ENCODE data around the gene ANO6. TPM values are rescaled to one million over a fixed set of nuclear protein-coding genes. Genes with fewer than 3 reads are reported as not detected.

ANO6 gene
- total RNA-seq, 1 experiment from 2014 or later, result 46.8 TPM

DNA sequence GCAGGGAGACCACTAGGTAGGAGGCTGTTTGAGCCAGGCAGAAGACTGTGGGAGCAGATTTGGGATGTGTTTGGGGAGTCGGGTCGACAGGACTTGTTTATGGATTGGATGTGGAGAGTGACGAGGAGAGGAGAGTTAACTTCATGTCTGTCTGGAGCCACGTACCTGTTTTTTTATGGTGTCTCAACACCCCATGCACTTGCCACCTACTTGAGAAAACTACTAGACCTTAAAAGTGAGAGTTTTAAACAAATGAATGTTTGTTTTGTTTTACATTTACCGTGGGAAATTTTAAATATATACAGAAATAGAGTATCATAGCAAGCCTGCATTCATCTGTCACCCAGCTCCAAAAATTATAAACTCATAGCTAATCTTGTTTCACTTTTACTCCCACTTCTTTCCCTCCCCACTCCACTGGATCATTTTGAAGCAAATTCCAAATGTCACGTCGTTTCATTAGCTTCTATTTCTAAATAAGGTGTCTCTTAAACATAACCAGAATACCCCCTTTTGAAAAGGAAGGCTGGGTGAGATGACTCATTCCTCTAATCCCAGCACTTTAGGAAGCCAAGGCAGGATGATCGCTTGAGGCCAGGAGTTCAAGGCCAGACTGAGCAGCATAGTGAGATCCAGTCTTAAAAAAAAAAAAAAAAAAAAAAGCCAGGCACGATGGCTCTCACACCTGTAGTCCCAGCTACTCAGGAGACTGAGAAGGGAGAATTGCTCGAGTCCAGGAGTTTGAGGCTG lies 136.2 kb downstream of the ANO6 start (continued):
- TF ChIP-seq, protein P1, sequence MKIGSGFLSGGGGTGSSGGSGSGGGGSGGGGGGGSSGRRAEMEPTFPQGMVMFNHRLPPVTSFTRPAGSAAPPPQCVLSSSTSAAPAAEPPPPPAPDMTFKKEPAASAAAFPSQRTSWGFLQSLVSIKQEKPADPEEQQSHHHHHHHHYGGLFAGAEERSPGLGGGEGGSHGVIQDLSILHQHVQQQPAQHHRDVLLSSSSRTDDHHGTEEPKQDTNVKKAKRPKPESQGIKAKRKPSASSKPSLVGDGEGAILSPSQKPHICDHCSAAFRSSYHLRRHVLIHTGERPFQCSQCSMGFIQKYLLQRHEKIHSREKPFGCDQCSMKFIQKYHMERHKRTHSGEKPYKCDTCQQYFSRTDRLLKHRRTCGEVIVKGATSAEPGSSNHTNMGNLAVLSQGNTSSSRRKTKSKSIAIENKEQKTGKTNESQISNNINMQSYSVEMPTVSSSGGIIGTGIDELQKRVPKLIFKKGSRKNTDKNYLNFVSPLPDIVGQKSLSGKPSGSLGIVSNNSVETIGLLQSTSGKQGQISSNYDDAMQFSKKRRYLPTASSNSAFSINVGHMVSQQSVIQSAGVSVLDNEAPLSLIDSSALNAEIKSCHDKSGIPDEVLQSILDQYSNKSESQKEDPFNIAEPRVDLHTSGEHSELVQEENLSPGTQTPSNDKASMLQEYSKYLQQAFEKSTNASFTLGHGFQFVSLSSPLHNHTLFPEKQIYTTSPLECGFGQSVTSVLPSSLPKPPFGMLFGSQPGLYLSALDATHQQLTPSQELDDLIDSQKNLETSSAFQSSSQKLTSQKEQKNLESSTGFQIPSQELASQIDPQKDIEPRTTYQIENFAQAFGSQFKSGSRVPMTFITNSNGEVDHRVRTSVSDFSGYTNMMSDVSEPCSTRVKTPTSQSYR (CRISPR knock-in tag; IDR thresholded peaks at IDR 0.05), result no peak

DNA sequence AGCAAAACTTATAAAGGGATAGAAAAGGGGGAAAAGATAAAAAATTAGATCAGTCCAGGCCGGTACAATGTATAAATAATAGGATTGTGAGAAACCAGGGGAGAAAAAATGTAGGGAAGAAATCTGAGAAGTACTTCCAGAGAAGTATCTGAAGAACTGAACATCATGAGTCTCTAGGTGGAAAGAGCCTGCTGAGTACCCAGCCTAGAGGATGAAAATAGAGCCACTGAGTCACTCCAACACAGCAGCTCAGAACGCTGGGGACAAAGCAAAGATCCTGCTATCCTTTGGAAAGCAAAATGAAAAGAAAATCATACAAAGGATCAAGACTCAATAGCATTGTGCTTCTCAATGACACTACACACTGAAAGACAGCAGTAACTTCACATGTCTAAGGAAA lies 138.0 kb downstream of the ANO6 start:
- H3K4me3 Mint-ChIP-seq, result no peak overlapping the region
- CTCF ChIA-PET, result no interaction called here
- POLR2A ChIA-PET, result no interaction called here
- peaks cover 13% of the 10 kb centered on the region for H3K9me3 Mint-ChIP-seq
- ATAC-seq (no peak), DNase-seq (ENCODE audit: low spot score) (no peak)
- H3K27me3 Mint-ChIP-seq (ENCODE audit: low read depth), result no peaks in the 10 kb centered on the region
- H3K36me3 Mint-ChIP-seq, result peaks cover 53% of the 10 kb centered on the region
- TF ChIP-seq FOXK1 (CRISPR knock-in tag; IDR thresholded peaks at IDR 0.05) (no peak), SOX15 (CRISPR knock-in tag; IDR thresholded peaks at IDR 0.05) (no peak), NR2C2 (CRISPR knock-in tag; IDR thresholded peaks at IDR 0.05) (no peak), RELA (CRISPR knock-in tag; IDR thresholded peaks at IDR 0.05; ENCODE audit: borderline replicate concordance) (no peak), ZNF317 (CRISPR knock-in tag; IDR thresholded peaks at IDR 0.05; ENCODE audit: borderline replicate concordance, low read depth) (no peak), CBFB (CRISPR knock-in tag; IDR thresholded peaks at IDR 0.05; ENCODE audit: low read depth) (no peak), IRF2 (CRISPR knock-in tag; IDR thresholded peaks at IDR 0.05; ENCODE audit: borderline replicate concordance, low read depth) (no peak), NFATC4 (CRISPR knock-in tag; IDR thresholded peaks at IDR 0.05) (no peak)
- TF ChIP-seq, protein P2, sequence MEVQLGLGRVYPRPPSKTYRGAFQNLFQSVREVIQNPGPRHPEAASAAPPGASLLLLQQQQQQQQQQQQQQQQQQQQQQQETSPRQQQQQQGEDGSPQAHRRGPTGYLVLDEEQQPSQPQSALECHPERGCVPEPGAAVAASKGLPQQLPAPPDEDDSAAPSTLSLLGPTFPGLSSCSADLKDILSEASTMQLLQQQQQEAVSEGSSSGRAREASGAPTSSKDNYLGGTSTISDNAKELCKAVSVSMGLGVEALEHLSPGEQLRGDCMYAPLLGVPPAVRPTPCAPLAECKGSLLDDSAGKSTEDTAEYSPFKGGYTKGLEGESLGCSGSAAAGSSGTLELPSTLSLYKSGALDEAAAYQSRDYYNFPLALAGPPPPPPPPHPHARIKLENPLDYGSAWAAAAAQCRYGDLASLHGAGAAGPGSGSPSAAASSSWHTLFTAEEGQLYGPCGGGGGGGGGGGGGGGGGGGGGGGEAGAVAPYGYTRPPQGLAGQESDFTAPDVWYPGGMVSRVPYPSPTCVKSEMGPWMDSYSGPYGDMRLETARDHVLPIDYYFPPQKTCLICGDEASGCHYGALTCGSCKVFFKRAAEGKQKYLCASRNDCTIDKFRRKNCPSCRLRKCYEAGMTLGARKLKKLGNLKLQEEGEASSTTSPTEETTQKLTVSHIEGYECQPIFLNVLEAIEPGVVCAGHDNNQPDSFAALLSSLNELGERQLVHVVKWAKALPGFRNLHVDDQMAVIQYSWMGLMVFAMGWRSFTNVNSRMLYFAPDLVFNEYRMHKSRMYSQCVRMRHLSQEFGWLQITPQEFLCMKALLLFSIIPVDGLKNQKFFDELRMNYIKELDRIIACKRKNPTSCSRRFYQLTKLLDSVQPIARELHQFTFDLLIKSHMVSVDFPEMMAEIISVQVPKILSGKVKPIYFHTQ (CRISPR knock-in tag; IDR thresholded peaks at IDR 0.05), result no peak
- TF ChIP-seq, protein P3, sequence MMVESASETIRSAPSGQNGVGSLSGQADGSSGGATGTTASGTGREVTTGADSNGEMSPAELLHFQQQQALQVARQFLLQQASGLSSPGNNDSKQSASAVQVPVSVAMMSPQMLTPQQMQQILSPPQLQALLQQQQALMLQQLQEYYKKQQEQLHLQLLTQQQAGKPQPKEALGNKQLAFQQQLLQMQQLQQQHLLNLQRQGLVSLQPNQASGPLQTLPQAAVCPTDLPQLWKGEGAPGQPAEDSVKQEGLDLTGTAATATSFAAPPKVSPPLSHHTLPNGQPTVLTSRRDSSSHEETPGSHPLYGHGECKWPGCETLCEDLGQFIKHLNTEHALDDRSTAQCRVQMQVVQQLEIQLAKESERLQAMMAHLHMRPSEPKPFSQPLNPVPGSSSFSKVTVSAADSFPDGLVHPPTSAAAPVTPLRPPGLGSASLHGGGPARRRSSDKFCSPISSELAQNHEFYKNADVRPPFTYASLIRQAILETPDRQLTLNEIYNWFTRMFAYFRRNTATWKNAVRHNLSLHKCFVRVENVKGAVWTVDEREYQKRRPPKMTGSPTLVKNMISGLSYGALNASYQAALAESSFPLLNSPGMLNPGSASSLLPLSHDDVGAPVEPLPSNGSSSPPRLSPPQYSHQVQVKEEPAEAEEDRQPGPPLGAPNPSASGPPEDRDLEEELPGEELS (CRISPR knock-in tag; IDR thresholded peaks at IDR 0.05), result no peak
- TF ChIP-seq, protein P4, sequence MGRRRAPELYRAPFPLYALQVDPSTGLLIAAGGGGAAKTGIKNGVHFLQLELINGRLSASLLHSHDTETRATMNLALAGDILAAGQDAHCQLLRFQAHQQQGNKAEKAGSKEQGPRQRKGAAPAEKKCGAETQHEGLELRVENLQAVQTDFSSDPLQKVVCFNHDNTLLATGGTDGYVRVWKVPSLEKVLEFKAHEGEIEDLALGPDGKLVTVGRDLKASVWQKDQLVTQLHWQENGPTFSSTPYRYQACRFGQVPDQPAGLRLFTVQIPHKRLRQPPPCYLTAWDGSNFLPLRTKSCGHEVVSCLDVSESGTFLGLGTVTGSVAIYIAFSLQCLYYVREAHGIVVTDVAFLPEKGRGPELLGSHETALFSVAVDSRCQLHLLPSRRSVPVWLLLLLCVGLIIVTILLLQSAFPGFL (CRISPR knock-in tag; IDR thresholded peaks at IDR 0.05; ENCODE audit: borderline replicate concordance), result no peak
- peak overlapping the region; percentile 82 for H3K27ac Mint-ChIP-seq
- H3K4me1 Mint-ChIP-seq, result peaks cover 13% of the 10 kb centered on the region

DNA sequence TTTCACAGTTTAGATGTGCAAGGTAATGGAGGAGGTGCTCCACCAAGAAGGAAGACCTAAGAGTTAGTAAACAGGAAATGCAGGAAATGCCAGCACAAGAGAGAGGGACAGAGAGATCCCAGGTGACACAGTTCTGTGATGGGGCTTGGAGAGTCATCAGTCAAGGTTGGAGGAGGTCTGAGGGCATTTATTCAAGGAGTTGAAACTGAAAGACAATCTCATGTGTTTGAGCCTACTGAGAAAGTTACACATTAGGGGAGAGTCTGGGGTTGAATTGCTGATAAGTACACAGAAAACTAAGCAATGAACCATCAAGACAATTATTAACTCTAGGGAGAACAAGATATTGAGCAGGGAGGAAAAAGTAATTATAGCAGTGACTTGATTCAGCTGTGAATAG lies 138.5 kb downstream of the ANO6 start:
- peaks cover 13% of the 10 kb centered on the region for H3K4me1 Mint-ChIP-seq
- POLR2A ChIA-PET, result no interaction called here
- CTCF ChIA-PET, result no interaction called here
- peaks cover 13% of the 10 kb centered on the region for H3K9me3 Mint-ChIP-seq
- H3K36me3 Mint-ChIP-seq, result peaks cover 51% of the 10 kb centered on the region
- peak overlapping the region; percentile 82 for H3K27ac Mint-ChIP-seq
- no peaks in the 10 kb centered on the region for H3K27me3 Mint-ChIP-seq (ENCODE audit: low read depth)
- no peak for DNase-seq (ENCODE audit: low spot score)
- no peak overlapping the region for H3K4me3 Mint-ChIP-seq
- ATAC-seq, result peak; percentile 74
- TF ChIP-seq, protein P5, sequence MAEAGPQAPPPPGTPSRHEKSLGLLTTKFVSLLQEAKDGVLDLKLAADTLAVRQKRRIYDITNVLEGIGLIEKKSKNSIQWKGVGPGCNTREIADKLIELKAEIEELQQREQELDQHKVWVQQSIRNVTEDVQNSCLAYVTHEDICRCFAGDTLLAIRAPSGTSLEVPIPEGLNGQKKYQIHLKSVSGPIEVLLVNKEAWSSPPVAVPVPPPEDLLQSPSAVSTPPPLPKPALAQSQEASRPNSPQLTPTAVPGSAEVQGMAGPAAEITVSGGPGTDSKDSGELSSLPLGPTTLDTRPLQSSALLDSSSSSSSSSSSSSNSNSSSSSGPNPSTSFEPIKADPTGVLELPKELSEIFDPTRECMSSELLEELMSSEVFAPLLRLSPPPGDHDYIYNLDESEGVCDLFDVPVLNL (CRISPR knock-in tag; IDR thresholded peaks at IDR 0.05; ENCODE audit: borderline replicate concordance, low read depth), result no peak
- TF ChIP-seq, protein P3 (CRISPR knock-in tag; IDR thresholded peaks at IDR 0.05), result peak; percentile 28; the same call in 1 of the 2 replicates
- TF ChIP-seq, protein P6, sequence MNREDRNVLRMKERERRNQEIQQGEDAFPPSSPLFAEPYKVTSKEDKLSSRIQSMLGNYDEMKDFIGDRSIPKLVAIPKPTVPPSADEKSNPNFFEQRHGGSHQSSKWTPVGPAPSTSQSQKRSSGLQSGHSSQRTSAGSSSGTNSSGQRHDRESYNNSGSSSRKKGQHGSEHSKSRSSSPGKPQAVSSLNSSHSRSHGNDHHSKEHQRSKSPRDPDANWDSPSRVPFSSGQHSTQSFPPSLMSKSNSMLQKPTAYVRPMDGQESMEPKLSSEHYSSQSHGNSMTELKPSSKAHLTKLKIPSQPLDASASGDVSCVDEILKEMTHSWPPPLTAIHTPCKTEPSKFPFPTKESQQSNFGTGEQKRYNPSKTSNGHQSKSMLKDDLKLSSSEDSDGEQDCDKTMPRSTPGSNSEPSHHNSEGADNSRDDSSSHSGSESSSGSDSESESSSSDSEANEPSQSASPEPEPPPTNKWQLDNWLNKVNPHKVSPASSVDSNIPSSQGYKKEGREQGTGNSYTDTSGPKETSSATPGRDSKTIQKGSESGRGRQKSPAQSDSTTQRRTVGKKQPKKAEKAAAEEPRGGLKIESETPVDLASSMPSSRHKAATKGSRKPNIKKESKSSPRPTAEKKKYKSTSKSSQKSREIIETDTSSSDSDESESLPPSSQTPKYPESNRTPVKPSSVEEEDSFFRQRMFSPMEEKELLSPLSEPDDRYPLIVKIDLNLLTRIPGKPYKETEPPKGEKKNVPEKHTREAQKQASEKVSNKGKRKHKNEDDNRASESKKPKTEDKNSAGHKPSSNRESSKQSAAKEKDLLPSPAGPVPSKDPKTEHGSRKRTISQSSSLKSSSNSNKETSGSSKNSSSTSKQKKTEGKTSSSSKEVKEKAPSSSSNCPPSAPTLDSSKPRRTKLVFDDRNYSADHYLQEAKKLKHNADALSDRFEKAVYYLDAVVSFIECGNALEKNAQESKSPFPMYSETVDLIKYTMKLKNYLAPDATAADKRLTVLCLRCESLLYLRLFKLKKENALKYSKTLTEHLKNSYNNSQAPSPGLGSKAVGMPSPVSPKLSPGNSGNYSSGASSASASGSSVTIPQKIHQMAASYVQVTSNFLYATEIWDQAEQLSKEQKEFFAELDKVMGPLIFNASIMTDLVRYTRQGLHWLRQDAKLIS (CRISPR knock-in tag; IDR thresholded peaks at IDR 0.05; ENCODE audit: borderline replicate concordance), result no peak
- TF ChIP-seq FOXJ3 (CRISPR knock-in tag; IDR thresholded peaks at IDR 0.05; ENCODE audit: borderline replicate concordance), result no peak

All from WTC11 (cell line).